Measurements from ENCODE around the gene KLHDC4. TPM values are rescaled to one million over a fixed set of nuclear protein-coding genes. Genes with fewer than 3 reads are reported as not detected.

KLHDC4 gene
- total and polyA plus RNA-seq, 9 of the 15 experiments (the other 6 are each of a cell fraction or from before 2014, with no cell fraction given): 1.3 to 68.1 (median 32.8) TPM

DNA sequence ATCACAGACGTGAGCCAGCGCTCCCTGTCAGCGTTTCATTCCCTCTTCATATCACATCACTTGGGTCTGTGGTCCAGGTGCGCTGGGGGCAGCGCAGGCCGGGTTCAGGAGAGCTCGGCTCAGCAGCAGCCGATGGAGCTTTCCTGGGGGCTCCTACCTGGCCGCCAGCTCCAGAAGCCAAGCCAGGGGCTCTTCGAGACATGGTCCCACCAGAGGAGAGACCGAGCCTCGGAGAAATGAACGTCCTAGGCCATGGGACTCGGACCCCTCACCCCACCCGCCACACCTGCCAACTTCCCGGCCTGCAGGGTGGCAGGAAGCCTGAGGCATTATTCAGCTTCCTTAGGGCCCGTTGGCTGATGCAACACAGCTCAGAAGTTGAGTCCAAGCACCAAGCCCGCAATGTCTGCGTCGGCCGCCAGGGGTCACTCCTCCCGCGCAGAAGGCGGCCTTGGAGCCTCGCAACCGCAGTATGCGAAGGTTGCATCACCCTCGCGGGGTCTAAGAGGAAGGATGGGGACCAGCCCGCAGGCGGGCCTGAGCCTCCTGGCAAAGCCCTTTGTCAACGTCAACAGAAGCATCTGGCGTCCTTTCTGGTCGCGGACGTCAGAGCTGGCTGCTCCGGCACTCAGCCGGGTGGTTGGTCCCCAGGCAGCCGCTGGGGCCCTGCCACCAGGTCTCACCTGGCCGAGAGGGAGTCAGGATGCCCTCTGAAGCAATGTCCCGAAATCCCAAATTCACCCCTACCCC, 13.2 kb upstream of the KLHDC4 start (continued):
- TF ChIP-seq TCF15 (CRISPR knock-in tag; IDR thresholded peaks at IDR 0.05) (peak; percentile 52; the same call in 1 of the 2 replicates), ZBTB43 (CRISPR knock-in tag; IDR thresholded peaks at IDR 0.05) (no peak), SMAD4 (CRISPR knock-in tag; conservative IDR thresholded peaks at IDR 0.05) (peak; percentile 98), ZNF561 (CRISPR knock-in tag; conservative IDR thresholded peaks at IDR 0.05) (no peak), ZBTB34 (CRISPR knock-in tag; IDR thresholded peaks at IDR 0.05) (no peak), KLF10 (CRISPR knock-in tag; IDR thresholded peaks at IDR 0.05) (no peak), STAG1 (CRISPR knock-in tag; IDR thresholded peaks at IDR 0.05; ENCODE audit: borderline replicate concordance) (peak; percentile 90), SETDB1 (IDR thresholded peaks at IDR 0.05; ENCODE audit: low read length) (no peak), CCNT2 (IDR thresholded peaks at IDR 0.05; ENCODE audit: borderline replicate concordance, extremely low read depth, insufficient read length, low read depth, low read length) (peak; percentile 52), PKNOX1 (IDR thresholded peaks at IDR 0.05) (peak; percentile 67), RFX1 (IDR thresholded peaks at IDR 0.05) (no peak), ZNF24 (IDR thresholded peaks at IDR 0.05) (peak; percentile 81), MNT (conservative IDR thresholded peaks at IDR 0.05) (peak in 1 of 2 experiments; percentile 54; a peak in 1 of 4 replicates), RBM39 (optimal IDR thresholded peaks at IDR 0.05; ENCODE audit: low read depth, low read length) (no peak), EP400 (IDR thresholded peaks at IDR 0.05) (peak; percentile 95), CSDE1 (IDR thresholded peaks at IDR 0.05) (no peak), MAFK (IDR thresholded peaks at IDR 0.05; ENCODE audit: low read length) (no peak), MCM5 (IDR thresholded peaks at IDR 0.05; ENCODE audit: low read depth) (no peak), CTBP1 (IDR thresholded peaks at IDR 0.05; ENCODE audit: borderline replicate concordance) (peak; percentile 98), SIX5 (IDR thresholded peaks at IDR 0.05; ENCODE audit: borderline replicate concordance in 1 of 2, insufficient read depth in 1 of 2, low read depth in 1 of 2, low read length in 2 of 2) (no peak), ELF4 (CRISPR knock-in tag; IDR thresholded peaks at IDR 0.05) (no peak), JUND (IDR thresholded peaks at IDR 0.05; ENCODE audit: borderline replicate concordance, low read depth, low read length) (peak; percentile 95), JUND (tag; IDR thresholded peaks at IDR 0.05; ENCODE audit: borderline replicate concordance, low read depth, low read length) (peak; percentile 94; the same call in 2 of the 3 replicates), CEBPB (tag; IDR thresholded peaks at IDR 0.05) (peak; percentile 100)
